Smooth muscle cell (in vitro differentiated cells): Measurements from ENCODE around the gene COL5A1. TPM values are rescaled to one million over a fixed set of nuclear protein-coding genes. Genes with fewer than 3 reads are reported as not detected.

Experiments used
- DNase-seq: peaks from one replicate; lab custom pipeline; 2025; ENCODE audit not compliant: unreplicated experiment; lab: John Stamatoyannopoulos, UW
- H2AFZ ChIP-seq: fragments of 200-600 bp; sonication (generic); 2 replicates; pipeline ENCODE4 v1.6.0; 2016; ENCODE audit warnings: antibody characterized with exemption, low read depth, mild to moderate bottlenecking
- H3F3A ChIP-seq: fragments of 200-600 bp; sonication (generic); 2 replicates; pipeline ENCODE4 v1.6.0; 2017; ENCODE audit warnings: antibody characterized with exemption, low read depth
- H3K27ac ChIP-seq: fragments of 200-600 bp; sonication (generic); 2 replicates; pipeline ENCODE4 v1.5.1; 2016; ENCODE audit warnings: low read depth, mild to moderate bottlenecking
- H3K27me3 ChIP-seq: fragments of 200-600 bp; sonication (generic); 2 replicates; pipeline ENCODE4 v1.6.1; 2016; ENCODE audit warnings: low read depth, mild to moderate bottlenecking
- H3K36me3 ChIP-seq: fragments of 200-600 bp; sonication (generic); 2 replicates; pipeline ENCODE4 v1.5.1; 2016; ENCODE audit warnings: low read depth
- H3K4me1 ChIP-seq: fragments of 200-600 bp; sonication (generic); 2 replicates; pipeline ENCODE4 v1.5.1; 2016; ENCODE audit warnings: low read depth
- H3K4me2 ChIP-seq: fragments of 200-600 bp; sonication (generic); 2 replicates; pipeline ENCODE4 v1.6.0; 2016; ENCODE audit warnings: mild to moderate bottlenecking
- H3K4me3 ChIP-seq: fragments of 200-600 bp; sonication (generic); 2 replicates; pipeline ENCODE4 v1.5.1; 2016; ENCODE audit warnings: mild to moderate bottlenecking
- H3K79me2 ChIP-seq: fragments of 200-600 bp; sonication (generic); 2 replicates; pipeline ENCODE4 v1.6.0; 2016; ENCODE audit warnings: low read depth, mild to moderate bottlenecking
- H3K9ac ChIP-seq: fragments of 200-600 bp; sonication (generic); 2 replicates; pipeline ENCODE4 v1.6.0; 2016; ENCODE audit warnings: low read depth
- H3K9me3 ChIP-seq: fragments of 200-600 bp; sonication (generic); replicated peaks from 2 replicates; pipeline ENCODE4 v1.5.1; 2016; ENCODE audit warnings: low read depth
- H4K20me1 ChIP-seq: fragments of 200-600 bp; sonication (generic); 2 replicates; pipeline ENCODE4 v1.6.0; 2016; ENCODE audit warnings: low read depth
- CTCF ChIP-seq: fragments of 200-600 bp; sonication (generic); IDR thresholded peaks from 2 replicates; pipeline ENCODE4 v1.5.1; 2017; ENCODE audit warnings: borderline replicate concordance, mild to moderate bottlenecking, antibody characterized with exemption; ENCODE audit not compliant: insufficient read depth, poor library complexity, severe bottlenecking
- WGBS: methylation state at CpG from one replicate; pipeline ENCODE4 v1.1.7; 2016; ENCODE audit warnings: low lambda C conversion rate; 5-methylcytosine and 5-hydroxymethylcytosine counted together
- polyA plus RNA-seq: library from polyadenylated mRNA; unstranded; fragments of >200 nt; fragmentation: Nextera tagmentation; extraction: Ambion mirVana; gene quantifications from 2 replicates; pipeline ENCODE4 v1.2.1, GENCODE V29; 2016
- total RNA-seq: library from RNA; depleted of rRNA; stranded (reverse); fragments of >200 nt; gene quantifications from 2 replicates; pipeline ENCODE4 v1.2.3, GENCODE V29; 2014

COL5A1 gene
- total and polyA plus RNA-seq, 2 experiments from 2014 or later: 1,084 to 1,443 TPM

- no peaks in the 10 kb centered on the region for H3K27me3 ChIP-seq
- no peak overlapping the region for H2AFZ ChIP-seq
- WGBS: 95% methylated on average over 26 of the region's 26 CpGs
- DNase-seq: no peak
- H4K20me1 ChIP-seq: peaks cover 100% of the 10 kb centered on the region
- peaks cover 18% of the 10 kb centered on the region for H3K4me1 ChIP-seq
- H3K79me2 ChIP-seq: peaks cover 94% of the 10 kb centered on the region
- H3K4me2 ChIP-seq: peak overlapping the region; percentile 86
- H3K27ac ChIP-seq: peak overlapping the region; percentile 82
- no peaks in the 10 kb centered on the region for H3K9me3 ChIP-seq
- no peaks in the 10 kb centered on the region for H3K36me3 ChIP-seq
- no peak overlapping the region for H3K9ac ChIP-seq
- peaks cover 79% of the 10 kb centered on the region for H3F3A ChIP-seq
- TF ChIP-seq CTCF: no peak
- H3K4me3 ChIP-seq: no peak overlapping the region
Observed at GRCh38 chr9:134650431-134651190, 9.0 kb downstream of the COL5A1 start.

- H3K4me3 ChIP-seq: no peak overlapping the region
- H3K27me3 ChIP-seq: no peaks in the 10 kb centered on the region
- no peak overlapping the region for H2AFZ ChIP-seq
- H3K9ac ChIP-seq: peak overlapping the region; percentile 29
- peaks cover 94% of the 10 kb centered on the region for H3K79me2 ChIP-seq
- H3K27ac ChIP-seq: peak overlapping the region; percentile 82
- peaks cover 100% of the 10 kb centered on the region for H4K20me1 ChIP-seq
- TF ChIP-seq CTCF: no peak
- H3F3A ChIP-seq: peaks cover 79% of the 10 kb centered on the region
- no peaks in the 10 kb centered on the region for H3K36me3 ChIP-seq
- 78% methylated on average over 10 of the region's 10 CpGs for WGBS
- H3K4me2 ChIP-seq: peak overlapping the region; percentile 86
- DNase-seq: no peak
- H3K9me3 ChIP-seq: no peaks in the 10 kb centered on the region
- peaks cover 17% of the 10 kb centered on the region for H3K4me1 ChIP-seq
Observed at GRCh38 chr9:134651226-134651905, 9.8 kb downstream of the COL5A1 start.

- TF ChIP-seq CTCF: no peak
- Histone ChIP-seq H3F3A (peaks cover 72% of the 10 kb centered on the region), H3K9me3 (no peaks in the 10 kb centered on the region), H3K27me3 (no peaks in the 10 kb centered on the region), H3K4me1 (peaks cover 9% of the 10 kb centered on the region), H4K20me1 (peaks cover 95% of the 10 kb centered on the region), H3K27ac (peak overlapping the region; percentile 82), H3K9ac (no peak overlapping the region), H3K36me3 (no peaks in the 10 kb centered on the region), H2AFZ (no peak overlapping the region), H3K4me3 (no peak overlapping the region), H3K4me2 (peak overlapping the region; percentile 86), H3K79me2 (peaks cover 86% of the 10 kb centered on the region)
- WGBS: 83% methylated on average over 28 of the region's 28 CpGs
- DNase-seq: no peak
Observed at GRCh38 chr9:134652291-134653225, 11.0 kb downstream of the COL5A1 start.
